Measurements from ENCODE around the gene CLASP2. TPM values are rescaled to one million over a fixed set of nuclear protein-coding genes. Genes with fewer than 3 reads are reported as not detected.

Gene CLASP2
- total RNA-seq, 1 experiment from 2014 or later, result 36.5 TPM

GRCh38 chr3:33592999-33593398 is 125.1 kb downstream of the CLASP2 start:
- BruUV-seq (replicated peaks), result no TSS peak
- Histone ChIP-seq H3F3A (ENCODE audit: insufficient read depth, low read depth) (no peaks in the 10 kb centered on the region), H4K20me1 (ENCODE audit: insufficient read depth) (no peaks in the 10 kb centered on the region), H3K4me1 (replicated peaks; ENCODE audit: insufficient read depth) (no peaks in the 10 kb centered on the region), H2AFZ (no peak overlapping the region), H3K4me2 (no peak overlapping the region), H3K4me3 (no peak overlapping the region), H3K27ac (no peak overlapping the region), H3K9me2 (ENCODE audit: insufficient read depth) (no peaks in the 10 kb centered on the region), H3K9me3 (ENCODE audit: insufficient read depth, low read depth) (no peaks in the 10 kb centered on the region), H3K79me2 (ENCODE audit: low read depth) (no peaks in the 10 kb centered on the region), H3K36me3 (ENCODE audit: low read depth) (no peaks in the 10 kb centered on the region), H3K27me3 (ENCODE audit: insufficient read depth, low read depth) (no peaks in the 10 kb centered on the region)
- TF ChIP-seq CTCF (conservative IDR thresholded peaks at IDR 0.05), result no peak
- TF ChIP-seq EZH2 (IDR thresholded peaks at IDR 0.05; ENCODE audit: low read depth), result no peak
- ChIA-PET CTCF (no interaction called here), POLR2A (ENCODE audit: unreplicated experiment) (no interaction called here)
- no peak for DNase-seq
- intact Hi-C loops (cut with micrococcal nuclease; ENCODE audit: unreplicated experiment), result no loop called here

GRCh38 chr3:33590541-33590940 is 127.5 kb downstream of the CLASP2 start:
- no TSS peak for BruUV-seq (replicated peaks)
- DNase-seq, result no peak
- ChIA-PET CTCF (no interaction called here), POLR2A (ENCODE audit: unreplicated experiment) (no interaction called here)
- no peaks in the 10 kb centered on the region for H3K27me3 ChIP-seq (ENCODE audit: insufficient read depth, low read depth)
- no peaks in the 10 kb centered on the region for H3F3A ChIP-seq (ENCODE audit: insufficient read depth, low read depth)
- no peak overlapping the region for H2AFZ ChIP-seq
- H4K20me1 ChIP-seq (ENCODE audit: insufficient read depth), result no peaks in the 10 kb centered on the region
- no peak overlapping the region for H3K4me2 ChIP-seq
- no peaks in the 10 kb centered on the region for H3K9me2 ChIP-seq (ENCODE audit: insufficient read depth)
- TF ChIP-seq CTCF (conservative IDR thresholded peaks at IDR 0.05) (no peak), EZH2 (IDR thresholded peaks at IDR 0.05; ENCODE audit: low read depth) (no peak)
- no peak overlapping the region for H3K27ac ChIP-seq
- no peaks in the 10 kb centered on the region for H3K9me3 ChIP-seq (ENCODE audit: insufficient read depth, low read depth)
- no peaks in the 10 kb centered on the region for H3K4me1 ChIP-seq (replicated peaks; ENCODE audit: insufficient read depth)
- intact Hi-C loops (cut with micrococcal nuclease; ENCODE audit: unreplicated experiment), result no loop called here
- H3K4me3 ChIP-seq, result no peak overlapping the region
- no peaks in the 10 kb centered on the region for H3K79me2 ChIP-seq (ENCODE audit: low read depth)
- no peaks in the 10 kb centered on the region for H3K36me3 ChIP-seq (ENCODE audit: low read depth)

- Histone ChIP-seq H3K27me3 (ENCODE audit: insufficient read depth, low read depth) (no peaks in the 10 kb centered on the region), H2AFZ (no peak overlapping the region), H3K9me2 (ENCODE audit: insufficient read depth) (no peaks in the 10 kb centered on the region), H4K20me1 (ENCODE audit: insufficient read depth) (no peaks in the 10 kb centered on the region), H3K27ac (no peak overlapping the region), H3K36me3 (ENCODE audit: low read depth) (no peaks in the 10 kb centered on the region), H3K79me2 (ENCODE audit: low read depth) (no peaks in the 10 kb centered on the region), H3K4me3 (no peak overlapping the region), H3K9me3 (ENCODE audit: insufficient read depth, low read depth) (no peaks in the 10 kb centered on the region), H3K4me1 (replicated peaks; ENCODE audit: insufficient read depth) (no peaks in the 10 kb centered on the region), H3F3A (ENCODE audit: insufficient read depth, low read depth) (no peaks in the 10 kb centered on the region), H3K4me2 (no peak overlapping the region)
- no peak for TF ChIP-seq EZH2 (IDR thresholded peaks at IDR 0.05; ENCODE audit: low read depth)
- no peak for TF ChIP-seq CTCF (conservative IDR thresholded peaks at IDR 0.05)
- ChIA-PET CTCF (no interaction called here), POLR2A (ENCODE audit: unreplicated experiment) (no interaction called here)
- no peak for DNase-seq
- BruUV-seq (replicated peaks), result no TSS peak
- intact Hi-C loops (cut with micrococcal nuclease; ENCODE audit: unreplicated experiment), result no loop called here
Measured at GRCh38 chr3:33586402-33586801, 131.7 kb downstream of the CLASP2 start.
